ENCODE measurements around the gene GFAP.
A peak's percentile ranks its signal among the peaks of the same experiment; 100 is the strongest.

DNA sequence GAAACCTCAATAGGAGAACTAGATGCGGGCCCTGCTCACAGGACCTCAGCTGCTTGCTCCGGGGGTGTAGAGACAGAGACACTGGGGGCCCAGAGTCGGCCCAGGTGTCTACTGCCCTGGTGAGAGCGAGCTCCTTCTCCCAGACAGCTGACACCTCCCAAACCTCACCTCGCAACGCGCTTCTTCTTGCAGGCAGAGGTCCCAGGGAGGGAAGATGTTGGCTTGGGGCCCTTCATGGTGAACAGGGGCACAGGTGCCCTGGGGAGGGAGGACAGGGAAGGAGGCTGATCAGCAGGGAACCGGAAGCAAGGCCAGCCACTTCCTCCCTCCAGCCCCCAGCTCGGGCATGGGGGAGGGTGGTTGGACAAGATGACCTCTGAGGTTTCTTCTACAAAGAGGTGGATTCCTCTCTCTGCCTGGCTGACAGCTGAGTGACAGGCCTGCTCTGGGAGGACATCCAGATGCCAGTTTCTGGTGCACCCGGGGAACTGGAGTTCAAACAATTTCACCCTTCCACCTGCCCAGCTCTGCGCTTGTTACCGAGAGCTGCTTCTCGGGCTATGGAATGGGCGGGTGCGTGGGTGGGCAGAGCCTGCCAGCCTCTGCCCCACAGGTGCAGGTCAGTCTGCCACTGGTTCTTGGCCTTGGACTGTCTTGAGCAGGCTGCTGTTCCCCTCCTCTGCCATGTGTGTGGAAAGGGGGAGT, 11.7 kb upstream of the GFAP start:
- TF ChIP-seq POLR2AphosphoS5 (IDR thresholded peaks at IDR 0.05; ENCODE audit: low read depth, low read length) (peak; percentile 49; the same call in 1 of the 2 replicates), POLR2A (IDR thresholded peaks at IDR 0.05; ENCODE audit: low read depth, low read length) (0 out of 2 replicates have a peak, but pooled peaks have one; percentile 31)
